Activated CD8-positive, alpha-beta T cell treated with anti-CD3 and anti-CD28 coated beads for 36 hours (primary cell): ENCODE results near the gene STRN. TPM values are rescaled to one million over a fixed set of nuclear protein-coding genes. Genes with fewer than 3 reads are reported as not detected.

Experiments
- ATAC-seq: fragments of 200-7000 bp; cut with Tn5 transposase; one replicate; pipeline ENCODE4 v1.10.0; 2021; ENCODE audit warnings: mild to moderate bottlenecking, moderate library complexity
- CTCF ChIA-PET: fragments of 350-600 bp; sonication (Branson Sonifier 250); formaldehyde crosslinking; loops from one replicate; lab custom pipeline; 2021; ENCODE audit warnings: antibody characterized with exemption; lab: Charles Lee
- POLR2A ChIA-PET: fragments of 350-600 bp; sonication (Branson Sonifier 250); formaldehyde crosslinking; loops from one replicate; lab custom pipeline; 2021; ENCODE audit warnings: antibody characterized with exemption; lab: Charles Lee
- DNase-seq: peaks from one replicate; pipeline ENCODE4 v3.0.0-alpha.2; 2020
- H3K27ac Mint-ChIP-seq: one replicate; pipeline ENCODE4 v1.8.0; 2021; ENCODE audit warnings: mild to moderate bottlenecking, mixed read lengths
- H3K27me3 Mint-ChIP-seq: one replicate; pipeline ENCODE4 v1.8.0; 2021; ENCODE audit warnings: mixed read lengths
- H3K36me3 Mint-ChIP-seq: one replicate; pipeline ENCODE4 v1.8.0; 2021; ENCODE audit warnings: low read depth, mixed read lengths
- H3K4me1 Mint-ChIP-seq: one replicate; pipeline ENCODE4 v1.8.0; 2021; ENCODE audit warnings: low read depth, mixed read lengths
- H3K4me3 Mint-ChIP-seq: one replicate; pipeline ENCODE4 v1.8.0; 2021; ENCODE audit warnings: mild to moderate bottlenecking, moderate library complexity, mixed read lengths
- H3K9me3 Mint-ChIP-seq: one replicate; pipeline ENCODE4 v1.8.0; 2021; ENCODE audit warnings: mixed read lengths
- intact Hi-C: fragments of 100-400 bp; cut with micrococcal nuclease; formaldehyde crosslinking; loops from one replicate; pipeline ENCODE4 v1.10.0; 2022
- total RNA-seq, 2 experiments: library from RNA; stranded (reverse); gene quantifications; one replicate each; pipeline ENCODE4 v1.2.3, GENCODE V29; 2021
- TF ChIP-seq, protein P1 (sequence below): fragments of 200-600 bp; IDR thresholded peaks from one replicate; pipeline ENCODE4 v1.8.0; 2022; ENCODE audit warnings: antibody characterized with exemption, mild to moderate bottlenecking

The STRN gene
- total RNA-seq, 2 experiments from 2014 or later, result 24.0 to 25.9 TPM

- peaks cover 2% of the 10 kb centered on the region for H3K36me3 Mint-ChIP-seq
- CTCF ChIA-PET, result no interaction called here
- no peaks in the 10 kb centered on the region for H3K27me3 Mint-ChIP-seq
- H3K9me3 Mint-ChIP-seq, result peaks cover 2% of the 10 kb centered on the region
- no peak overlapping the region for H3K4me3 Mint-ChIP-seq
- DNase-seq, result no peak
- no peak overlapping the region for H3K27ac Mint-ChIP-seq
- POLR2A ChIA-PET, result no interaction called here
- intact Hi-C loops, result no loop called here
- H3K4me1 Mint-ChIP-seq, result no peaks in the 10 kb centered on the region
- ATAC-seq, result no peak
- TF ChIP-seq, protein P1, sequence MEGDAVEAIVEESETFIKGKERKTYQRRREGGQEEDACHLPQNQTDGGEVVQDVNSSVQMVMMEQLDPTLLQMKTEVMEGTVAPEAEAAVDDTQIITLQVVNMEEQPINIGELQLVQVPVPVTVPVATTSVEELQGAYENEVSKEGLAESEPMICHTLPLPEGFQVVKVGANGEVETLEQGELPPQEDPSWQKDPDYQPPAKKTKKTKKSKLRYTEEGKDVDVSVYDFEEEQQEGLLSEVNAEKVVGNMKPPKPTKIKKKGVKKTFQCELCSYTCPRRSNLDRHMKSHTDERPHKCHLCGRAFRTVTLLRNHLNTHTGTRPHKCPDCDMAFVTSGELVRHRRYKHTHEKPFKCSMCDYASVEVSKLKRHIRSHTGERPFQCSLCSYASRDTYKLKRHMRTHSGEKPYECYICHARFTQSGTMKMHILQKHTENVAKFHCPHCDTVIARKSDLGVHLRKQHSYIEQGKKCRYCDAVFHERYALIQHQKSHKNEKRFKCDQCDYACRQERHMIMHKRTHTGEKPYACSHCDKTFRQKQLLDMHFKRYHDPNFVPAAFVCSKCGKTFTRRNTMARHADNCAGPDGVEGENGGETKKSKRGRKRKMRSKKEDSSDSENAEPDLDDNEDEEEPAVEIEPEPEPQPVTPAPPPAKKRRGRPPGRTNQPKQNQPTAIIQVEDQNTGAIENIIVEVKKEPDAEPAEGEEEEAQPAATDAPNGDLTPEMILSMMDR, result no peak
Measured at GRCh38 chr2:36973320-36973719, 7.0 kb upstream of the STRN start.

DNA sequence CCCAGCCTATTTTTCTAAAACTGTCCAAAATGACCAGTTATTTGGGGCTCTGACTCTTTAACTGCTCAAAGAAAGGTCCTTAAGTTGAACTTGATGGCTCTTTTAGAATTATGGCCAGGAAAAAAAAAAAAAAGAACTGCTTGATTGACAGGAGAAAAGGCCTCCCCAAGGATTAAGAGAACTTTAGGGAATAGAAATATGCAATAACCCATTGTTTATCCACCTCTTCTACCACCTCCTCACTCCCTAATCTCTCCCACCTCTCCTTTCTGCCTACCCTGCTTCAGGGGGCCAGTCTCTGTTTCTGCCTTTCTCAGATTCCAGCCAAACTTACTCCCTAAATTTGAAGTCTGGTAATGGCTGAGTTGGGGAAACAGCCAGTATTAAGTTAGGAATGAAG lies 5.7 kb upstream of the STRN start:
- CTCF ChIA-PET, result no interaction called here

DNA sequence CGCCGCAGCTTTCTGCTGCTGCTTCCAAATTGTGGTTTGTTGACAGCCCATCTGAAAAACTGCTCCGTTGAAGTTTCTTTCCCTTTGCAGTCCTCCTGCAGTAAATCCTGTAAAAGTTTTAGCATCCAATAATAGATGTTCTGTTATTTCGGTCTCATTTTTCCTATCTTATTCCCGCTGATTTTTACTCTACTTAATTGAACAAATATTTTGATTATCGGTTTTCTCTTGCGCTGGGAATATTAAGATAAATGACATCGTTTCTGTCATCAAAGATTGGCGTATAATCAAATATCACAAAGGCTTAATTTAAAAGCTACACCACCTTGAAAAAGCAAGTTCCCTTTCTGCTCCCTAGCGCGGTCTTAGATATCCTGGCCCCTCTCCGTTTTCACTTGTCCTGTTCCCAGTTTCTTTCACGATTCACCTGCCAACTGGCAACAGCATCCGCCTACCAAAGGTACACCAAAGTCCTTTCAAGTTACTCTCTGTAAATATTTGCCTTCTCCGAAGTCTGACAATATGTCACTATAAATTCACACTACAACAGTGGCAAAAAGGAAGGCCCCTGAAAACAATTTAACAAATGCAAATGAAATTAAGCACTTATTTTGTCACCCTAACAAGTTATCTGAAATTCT lies 1.0 kb upstream of the STRN start:
- no peaks in the 10 kb centered on the region for H3K9me3 Mint-ChIP-seq
- CTCF ChIA-PET, result interaction anchor here (1.0 kb wide), 1 partner anchor 14 kb away, joined by 3 read pairs; no protein-coding TSS in a partner anchor
- no peak for DNase-seq
- no peaks in the 10 kb centered on the region for H3K27me3 Mint-ChIP-seq
- peak overlapping the region; percentile 97 for H3K4me3 Mint-ChIP-seq
- intact Hi-C loops, result no loop called here
- peaks cover 19% of the 10 kb centered on the region for H3K4me1 Mint-ChIP-seq
- peaks cover 7% of the 10 kb centered on the region for H3K36me3 Mint-ChIP-seq
- TF ChIP-seq, protein P1, result no peak
- H3K27ac Mint-ChIP-seq, result peak overlapping the region; percentile 98
- ATAC-seq, result no peak
- POLR2A ChIA-PET, result interaction anchor here (0.5 to 0.9 kb wide), 5 partner anchors 15 to 1615 kb away, joined by 3 to 4 read pairs (median 3); no protein-coding TSS in a partner anchor

More for the DNA sequence above, 5.7 kb upstream of the STRN start:
- H3K4me3 Mint-ChIP-seq, result no peak overlapping the region
- no peaks in the 10 kb centered on the region for H3K27me3 Mint-ChIP-seq
- H3K36me3 Mint-ChIP-seq, result no peaks in the 10 kb centered on the region
- no peak for DNase-seq
- H3K9me3 Mint-ChIP-seq, result no peaks in the 10 kb centered on the region
- no peak overlapping the region for H3K27ac Mint-ChIP-seq
- ATAC-seq, result no peak
- H3K4me1 Mint-ChIP-seq, result peaks cover 5% of the 10 kb centered on the region
- intact Hi-C loops, result no loop called here
- TF ChIP-seq, protein P1, result no peak
- POLR2A ChIA-PET, result interaction anchor here (0.6 kb wide), 1 partner anchor 12 kb away, joined by 3 read pairs; no protein-coding TSS in a partner anchor

DNA sequence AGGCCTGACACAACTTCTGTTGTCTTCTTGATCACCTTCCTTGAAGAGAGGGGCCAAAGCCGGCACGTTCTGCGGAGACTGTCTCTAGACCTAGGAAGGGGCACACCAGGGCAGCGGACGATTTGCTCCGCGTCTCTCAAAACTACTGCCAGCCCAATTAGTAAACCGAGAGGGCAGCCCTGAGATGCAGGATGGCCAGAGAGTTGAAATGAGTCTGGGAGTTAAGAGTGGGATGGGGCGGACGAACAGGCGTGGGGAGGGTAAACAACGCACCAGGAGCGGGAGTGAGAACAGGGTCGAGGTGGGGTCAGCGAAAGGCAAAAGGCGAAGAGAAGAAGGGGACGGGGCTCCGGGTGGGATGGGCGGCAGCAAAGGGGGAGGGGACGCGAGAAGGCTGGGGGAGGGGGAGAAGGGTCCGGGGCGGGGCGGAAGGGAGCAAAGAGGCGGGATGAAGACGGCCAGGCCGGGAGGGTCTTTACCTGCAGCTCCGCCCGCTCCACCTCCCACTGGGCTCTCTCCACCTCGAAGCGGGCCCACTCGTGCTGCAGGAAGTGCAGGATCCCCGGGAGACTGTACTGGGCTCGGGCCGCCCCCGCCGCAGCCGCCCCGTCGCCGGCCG lies 476 bp downstream of the STRN start:
- Mint-ChIP-seq H3K27me3 (no peaks in the 10 kb centered on the region), H3K36me3 (peaks cover 7% of the 10 kb centered on the region), H3K4me3 (peak overlapping the region; percentile 97), H3K9me3 (no peaks in the 10 kb centered on the region), H3K4me1 (peaks cover 28% of the 10 kb centered on the region), H3K27ac (peak overlapping the region; percentile 91)
- TF ChIP-seq, protein P1, result no peak
- peak; percentile 17 for ATAC-seq
- CTCF ChIA-PET, result no interaction called here
- POLR2A ChIA-PET, result interaction anchor here (0.8 kb wide), 1 partner anchor 11 kb away, joined by 3 read pairs; no protein-coding TSS in a partner anchor
- peak; percentile 50 for DNase-seq
- intact Hi-C loops, result no loop called here

GRCh38 chr2:36965206-36965605 lies 1.1 kb downstream of the STRN start:
- POLR2A ChIA-PET, result no interaction called here
- H3K36me3 Mint-ChIP-seq, result peaks cover 7% of the 10 kb centered on the region
- TF ChIP-seq, protein P1, result no peak
- DNase-seq, result no peak
- intact Hi-C loops, result no loop called here
- no peaks in the 10 kb centered on the region for H3K27me3 Mint-ChIP-seq
- H3K4me3 Mint-ChIP-seq, result peak overlapping the region; percentile 97
- ATAC-seq, result no peak
- H3K27ac Mint-ChIP-seq, result peak overlapping the region; percentile 91
- peaks cover 29% of the 10 kb centered on the region for H3K4me1 Mint-ChIP-seq
- CTCF ChIA-PET, result no interaction called here
- H3K9me3 Mint-ChIP-seq, result no peaks in the 10 kb centered on the region
